NB4 (cell line): Measurements from ENCODE around the gene CST9.

Source experiments
- DNase-seq: peaks from one replicate; pipeline ENCODE4 v3.0.0; 2010; ENCODE audit warnings: low read depth
- H3K4me3 ChIP-seq: one replicate; pipeline ENCODE4 v1.5.1; 2011; ENCODE audit warnings: mild to moderate bottlenecking, low read depth, low read length, moderate library complexity
- CTCF ChIP-seq: IDR thresholded peaks from one replicate; pipeline ENCODE4 v1.5.1; 2012; ENCODE audit warnings: low read depth, low read length
- MAX ChIP-seq: IDR thresholded peaks from 2 replicates; pipeline ENCODE4 v1.6.1; 2011; ENCODE audit warnings: low read depth, low read length
- MYC ChIP-seq: IDR thresholded peaks from 2 replicates; pipeline ENCODE4 v1.6.1; 2011; ENCODE audit warnings: low read depth, low read length
- POLR2A ChIP-seq: IDR thresholded peaks from 2 replicates; pipeline ENCODE4 v1.6.1; 2011; ENCODE audit warnings: mild to moderate bottlenecking; ENCODE audit not compliant: insufficient read length; ENCODE audit errors: extremely low read depth

Gene CST9

GRCh38 chr20:23631981-23632710 is 26.4 kb upstream of the CST9 start:
- TF ChIP-seq POLR2A (no peak), MAX (no peak), CTCF (no peak), MYC (no peak)
- DNase-seq, result no peak
- no peak overlapping the region for H3K4me3 ChIP-seq

GRCh38 chr20:23631226-23631822 is 25.6 kb upstream of the CST9 start:
- TF ChIP-seq POLR2A (no peak), MYC (no peak)
- H3K4me3 ChIP-seq, result no peak overlapping the region
- no peak for DNase-seq

GRCh38 chr20:23630392-23630849 is 24.7 kb upstream of the CST9 start:
- TF ChIP-seq MYC, result no peak
- no peak for TF ChIP-seq MAX
- no peak for TF ChIP-seq CTCF
- TF ChIP-seq POLR2A, result no peak
- no peak for DNase-seq
- no peak overlapping the region for H3K4me3 ChIP-seq

GRCh38 chr20:23629542-23630391 is 24.1 kb upstream of the CST9 start:
- TF ChIP-seq CTCF, result no peak
- DNase-seq, result no peak
- H3K4me3 ChIP-seq, result no peak overlapping the region

GRCh38 chr20:23629017-23629541 is 23.4 kb upstream of the CST9 start:
- H3K4me3 ChIP-seq, result no peak overlapping the region
- TF ChIP-seq MYC, result no peak
- TF ChIP-seq MAX, result no peak
- no peak for TF ChIP-seq CTCF
- no peak for TF ChIP-seq POLR2A
- DNase-seq, result no peak

- TF ChIP-seq MYC, result no peak
- TF ChIP-seq MAX, result no peak
- TF ChIP-seq POLR2A, result no peak
- no peak for TF ChIP-seq CTCF
- no peak overlapping the region for H3K4me3 ChIP-seq
Observed at GRCh38 chr20:23628402-23629016, 22.8 kb upstream of the CST9 start.

More at GRCh38 chr20:23628402-23629016, 22.8 kb upstream of the CST9 start:
- DNase-seq, result no peak
